GM12878 (cell line): Measurements from ENCODE around the gene INPP1.

Experiments used
- SP1 ChIP-seq: IDR thresholded peaks from one replicate; pipeline ENCODE4 v1.6.1; 2011; ENCODE audit warnings: low read depth, low read length
- SREBF1 ChIP-seq: IDR thresholded peaks from 2 replicates; pipeline ENCODE4 v1.6.1; 2012; ENCODE audit warnings: mild to moderate bottlenecking, low read length
- SREBF2 ChIP-seq: IDR thresholded peaks from 2 replicates; pipeline ENCODE4 v1.6.1; 2012; ENCODE audit warnings: mild to moderate bottlenecking, low read length
- TF ChIP-seq, protein P1 (sequence below), 3 experiments: IDR thresholded peaks in 2 of 3; conservative IDR thresholded peaks in 1 of 3; 2 replicates each; pipeline ENCODE4 v1.5.1; 2011; ENCODE audit warnings: low read depth in 3 of 3, low read length in 3 of 3, mild to moderate bottlenecking in 3 of 3, control low read depth in 2 of 3, moderate library complexity in 2 of 3, inconsistent platforms in 1 of 3, mixed read lengths in 1 of 3; ENCODE audit not compliant: control insufficient read depth in 2 of 3, insufficient read depth in 1 of 3; ENCODE audit errors: extremely low read depth in 1 of 3

DNA sequence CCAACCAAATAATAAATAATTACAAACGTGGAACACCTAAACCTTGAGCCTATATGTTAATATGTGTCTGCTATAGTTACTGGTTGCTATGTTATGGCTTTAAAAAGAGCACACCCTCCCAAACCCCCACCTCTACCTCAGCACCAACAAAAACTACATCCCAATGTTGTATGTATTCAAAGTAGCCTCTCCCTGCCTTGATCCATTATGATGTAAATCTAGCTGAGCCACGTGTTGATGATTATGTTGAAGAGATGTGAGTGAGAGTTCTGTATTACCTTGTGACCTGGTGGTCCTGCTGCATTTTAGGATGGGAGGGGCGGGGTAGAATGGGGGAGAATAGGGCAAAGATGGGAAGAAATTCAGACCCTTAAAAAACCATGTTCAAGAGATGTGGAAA lies 69.6 kb downstream of the INPP1 start:
- TF ChIP-seq SREBF2 (no peak), SREBF1 (no peak), SP1 (no peak)
- TF ChIP-seq, protein P1, sequence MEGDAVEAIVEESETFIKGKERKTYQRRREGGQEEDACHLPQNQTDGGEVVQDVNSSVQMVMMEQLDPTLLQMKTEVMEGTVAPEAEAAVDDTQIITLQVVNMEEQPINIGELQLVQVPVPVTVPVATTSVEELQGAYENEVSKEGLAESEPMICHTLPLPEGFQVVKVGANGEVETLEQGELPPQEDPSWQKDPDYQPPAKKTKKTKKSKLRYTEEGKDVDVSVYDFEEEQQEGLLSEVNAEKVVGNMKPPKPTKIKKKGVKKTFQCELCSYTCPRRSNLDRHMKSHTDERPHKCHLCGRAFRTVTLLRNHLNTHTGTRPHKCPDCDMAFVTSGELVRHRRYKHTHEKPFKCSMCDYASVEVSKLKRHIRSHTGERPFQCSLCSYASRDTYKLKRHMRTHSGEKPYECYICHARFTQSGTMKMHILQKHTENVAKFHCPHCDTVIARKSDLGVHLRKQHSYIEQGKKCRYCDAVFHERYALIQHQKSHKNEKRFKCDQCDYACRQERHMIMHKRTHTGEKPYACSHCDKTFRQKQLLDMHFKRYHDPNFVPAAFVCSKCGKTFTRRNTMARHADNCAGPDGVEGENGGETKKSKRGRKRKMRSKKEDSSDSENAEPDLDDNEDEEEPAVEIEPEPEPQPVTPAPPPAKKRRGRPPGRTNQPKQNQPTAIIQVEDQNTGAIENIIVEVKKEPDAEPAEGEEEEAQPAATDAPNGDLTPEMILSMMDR (IDR thresholded peaks at IDR 0.05 in 2 of 3, conservative IDR thresholded peaks at IDR 0.05 in 1 of 3; ENCODE audit: control insufficient read depth in 2 of 3, extremely low read depth in 1 of 3, insufficient read depth in 1 of 3, low read depth in 3 of 3, low read length in 3 of 3), result no peak
